LNCAP (cell line): Measurements from ENCODE around the gene ALDH9A1.

Experiments
- CTCF ChIP-seq: fragments of 450-650 bp; IDR thresholded peaks from 2 replicates; pipeline ENCODE4 v1.5.1; 2017; ENCODE audit warnings: mild to moderate bottlenecking

Gene ALDH9A1

DNA sequence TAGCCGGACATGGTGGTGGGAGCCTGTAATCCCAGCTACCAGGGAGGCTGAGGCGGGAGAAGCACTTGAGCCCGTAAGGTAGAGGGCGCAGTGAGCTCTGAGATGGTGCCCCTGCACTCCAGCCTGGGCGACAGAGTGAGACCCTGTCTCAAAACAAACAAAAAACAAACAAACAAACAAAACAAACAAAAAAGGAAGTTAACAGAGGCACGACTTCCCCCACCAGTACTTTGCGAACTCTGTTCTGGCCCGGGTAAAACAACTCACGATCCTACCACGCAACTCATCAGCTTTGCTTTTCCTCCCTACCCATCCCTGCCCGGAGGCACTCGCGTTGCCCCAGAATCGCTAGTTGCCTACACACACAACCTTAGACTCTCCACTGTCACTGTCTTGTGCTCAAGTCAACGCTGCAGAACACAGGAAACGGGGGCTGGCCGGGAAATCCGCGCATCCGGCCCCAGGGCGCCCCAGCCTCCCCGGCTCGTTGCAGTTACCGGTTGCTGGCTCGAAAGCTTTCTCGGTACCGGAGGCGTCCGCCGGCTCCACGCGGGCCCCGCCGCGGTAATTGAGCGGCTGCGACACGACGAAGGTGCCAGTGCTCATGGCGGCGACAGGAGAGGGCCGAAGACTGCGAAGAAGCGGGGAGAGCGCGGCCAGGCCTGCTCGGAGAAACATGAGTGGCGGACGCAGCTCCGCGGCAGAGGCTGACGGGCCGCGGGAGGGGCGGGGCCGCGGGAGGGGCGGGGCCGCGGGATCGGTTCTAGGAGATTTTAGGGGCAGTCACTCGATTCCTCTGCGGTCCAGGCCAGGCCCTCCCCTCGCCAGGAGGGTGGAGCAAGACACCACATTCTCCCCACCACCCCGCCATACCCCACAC is at the start of gene ALDH9A1:
TSS of gene ALDH9A1 (minus strand) at position 682 of the 880 bp plus-strand sequence. CDS start at position 678, 4 bp downstream.
- peak; percentile 64 for TF ChIP-seq CTCF

GRCh38 chr1:165747632-165748447 is 49.5 kb upstream of the ALDH9A1 start:
- TF ChIP-seq CTCF = no peak

- TF ChIP-seq CTCF = no peak
These were observed 43.8 kb upstream of the ALDH9A1 start for GRCh38 chr1:165742194-165742593.

GRCh38 chr1:165738794-165739193 is 40.4 kb upstream of the ALDH9A1 start:
- TF ChIP-seq CTCF = no peak

DNA sequence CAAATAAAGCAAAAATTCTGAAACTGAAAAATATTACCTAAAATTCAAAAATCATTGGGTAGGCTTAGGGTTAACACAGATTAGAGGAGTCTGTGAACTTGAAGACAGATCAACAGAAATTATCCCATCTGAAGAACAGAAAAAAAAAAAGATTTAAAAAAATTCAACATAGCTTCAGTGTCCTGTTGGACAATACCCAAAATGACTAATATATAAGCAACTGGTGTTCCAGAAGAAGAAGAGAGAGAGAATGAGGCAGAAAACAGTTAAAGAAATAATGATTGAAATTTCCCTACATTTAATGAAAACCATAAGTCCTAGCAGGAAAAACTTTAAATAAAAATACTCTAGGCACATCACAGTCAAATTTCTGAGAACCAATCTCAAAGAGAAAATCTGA is 38.8 kb upstream of the ALDH9A1 start:
- no peak for TF ChIP-seq CTCF

DNA sequence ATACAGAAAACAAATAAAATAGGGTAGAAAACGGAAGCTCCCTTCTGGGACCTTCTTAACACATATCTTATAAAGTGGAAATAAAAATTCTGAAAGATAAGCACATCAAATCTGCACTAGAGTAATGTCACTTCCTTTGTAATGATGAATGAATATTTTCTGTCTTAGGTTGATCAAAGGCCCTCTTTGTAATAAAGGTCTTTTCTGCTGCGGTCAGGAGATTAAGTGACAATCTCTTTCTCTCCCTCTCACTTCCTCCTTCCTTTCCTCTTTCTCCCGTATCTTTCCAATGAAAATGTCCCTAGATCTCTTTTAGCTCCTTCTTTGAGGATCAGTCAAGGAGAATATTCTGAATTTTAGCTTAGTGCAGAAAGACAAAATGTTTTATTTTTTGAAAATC is 36.5 kb upstream of the ALDH9A1 start:
- TF ChIP-seq CTCF = no peak

GRCh38 chr1:165726841-165727240 is 28.5 kb upstream of the ALDH9A1 start:
- no peak for TF ChIP-seq CTCF
